Left lung (tissue), 10 donors: ENCODE results near the gene RALB. TPM values are rescaled to one million over a fixed set of nuclear protein-coding genes. Genes with fewer than 3 reads are reported as not detected.
A peak's percentile ranks its signal among the peaks of the same experiment; 100 is the strongest.

Source experiments
- ATAC-seq: fragments of 200-7000 bp; cut with Tn5 transposase; one replicate; pipeline ENCODE4 v1.9.1; 2020; ENCODE audit warnings: moderate library complexity
- DNase-seq, 4 donors: peaks; one replicate each; pipeline ENCODE4 v3.0.0-alpha.2; 2013 to 2020
- H3K27ac ChIP-seq, 2 donors: fragments of 200-600 bp; sonication (generic) in 1 of 2; one replicate each; pipeline versions ENCODE4 v1.5.0 to v1.8.0; 2020 to 2021
- H3K27me3 ChIP-seq, 2 donors: fragments of 200-600 bp; sonication (generic) in 1 of 2; one replicate each; pipeline versions ENCODE4 v1.5.0 to v1.8.0; 2020 to 2021
- H3K36me3 ChIP-seq, 2 donors: fragments of 200-600 bp; sonication (generic) in 1 of 2; one replicate each; pipeline versions ENCODE4 v1.5.0 to v1.8.0; 2020 to 2021
- H3K4me1 ChIP-seq, 2 donors: fragments of 200-600 bp; one replicate each; pipeline ENCODE4 v1.8.0; 2021
- H3K4me3 ChIP-seq, 2 donors: fragments of 200-600 bp; sonication (generic) in 1 of 2; one replicate each; pipeline versions ENCODE4 v1.5.0 to v1.8.0; 2020 to 2021; ENCODE audit warnings: mild to moderate bottlenecking in 1 of 2
- H3K9me3 ChIP-seq, 2 donors: fragments of 200-600 bp; sonication (generic) in 1 of 2; one replicate each; pipeline versions ENCODE4 v1.5.0 to v1.8.0; 2020 to 2021
- CTCF ChIP-seq, 2 donors: fragments of 200-600 bp; sonication (generic) in 1 of 2; IDR thresholded peaks; one replicate each; pipeline versions ENCODE4 v1.5.0 to v1.8.0; 2021; ENCODE audit warnings: antibody characterized with exemption in 2 of 2
- intact Hi-C, 2 donors: fragments of 100-400 bp; cut with DNase I; formaldehyde crosslinking; loops; one replicate each; pipeline versions ENCODE4 v1.11.2 to v1.14.2; 2022
- polyA plus RNA-seq, 6 donors: library from polyadenylated mRNA; unstranded; fragments of 120-200 nt; gene quantifications; one replicate each; pipeline ENCODE4 v1.2.1, GENCODE V29; 2013; ENCODE audit not compliant: insufficient read length in 6 of 6
- total RNA-seq, 2 donors: library from RNA; stranded (reverse); fragmentation: NEBNext Ultra II Directional; extraction: Animal tissue kit (Norgen Biotek cat#: 25700); gene quantifications; one replicate each; pipeline ENCODE4 v1.2.1, GENCODE V29; 2021
- donor health status: DM: no; HTN: yes; CAD: no.
- donor health status: DM: no; HTN: no; CAD: no.

Gene RALB
- total and polyA plus RNA-seq, 8 donors, result 50.5 to 143 (median 112) TPM

GRCh38 chr2:120303177-120303576, 50.5 kb downstream of the RALB start:
- TF ChIP-seq CTCF (IDR thresholded peaks at IDR 0.05), result no peak
- H3K4me1 ChIP-seq, result peaks cover 0 to 11% of the 10 kb centered on the region in 2 donors
- DNase-seq (no peak), ATAC-seq (no peak)
- intact Hi-C loops, result no loop called here
- H3K9me3 ChIP-seq, result no peaks in the 10 kb centered on the region
- peaks cover 0 to 71% of the 10 kb centered on the region in 2 donors for H3K36me3 ChIP-seq
- no peak overlapping the region for H3K4me3 ChIP-seq
- no peaks in the 10 kb centered on the region for H3K27me3 ChIP-seq
- H3K27ac ChIP-seq, result no peak overlapping the region

GRCh38 chr2:120305296-120305695, 52.6 kb downstream of the RALB start:
- TF ChIP-seq CTCF (IDR thresholded peaks at IDR 0.05), result no peak
- no peaks in the 10 kb centered on the region for H3K27me3 ChIP-seq
- no peak for DNase-seq
- no peak overlapping the region for H3K4me3 ChIP-seq
- peaks cover 0 to 52% of the 10 kb centered on the region in 2 donors for H3K36me3 ChIP-seq
- H3K27ac ChIP-seq, result peak overlapping the region in 1 of 2 donors; percentile 37
- H3K4me1 ChIP-seq, result peaks cover 0 to 11% of the 10 kb centered on the region in 2 donors
- H3K9me3 ChIP-seq, result no peaks in the 10 kb centered on the region
- ATAC-seq, result peak; percentile 13
- intact Hi-C loops, result no loop called here

- DNase-seq, result peak in 1 of 4 donors; percentile 49
- Histone ChIP-seq H3K27me3 (no peaks in the 10 kb centered on the region), H3K9me3 (no peaks in the 10 kb centered on the region), H3K4me3 (no peak overlapping the region), H3K4me1 (peaks cover 0 to 11% of the 10 kb centered on the region in 2 donors), H3K36me3 (peaks cover 0 to 44% of the 10 kb centered on the region in 2 donors), H3K27ac (peak overlapping the region in 1 of 2 donors; percentile 37)
- intact Hi-C loops, result no loop called here
- no peak for TF ChIP-seq CTCF (IDR thresholded peaks at IDR 0.05)
- no peak for ATAC-seq
These were observed 53.4 kb downstream of the RALB start for GRCh38 chr2:120305937-120306490.

GRCh38 chr2:120307482-120307881, 54.8 kb downstream of the RALB start:
- no peak for ATAC-seq
- intact Hi-C loops, result no loop called here
- Histone ChIP-seq H3K4me3 (no peak overlapping the region), H3K9me3 (no peaks in the 10 kb centered on the region), H3K4me1 (peaks cover 0 to 12% of the 10 kb centered on the region in 2 donors), H3K27me3 (no peaks in the 10 kb centered on the region), H3K36me3 (peaks cover 0 to 30% of the 10 kb centered on the region in 2 donors), H3K27ac (no peak overlapping the region)
- peak in 1 of 4 donors; percentile 34 for DNase-seq
- TF ChIP-seq CTCF (IDR thresholded peaks at IDR 0.05), result no peak

DNA sequence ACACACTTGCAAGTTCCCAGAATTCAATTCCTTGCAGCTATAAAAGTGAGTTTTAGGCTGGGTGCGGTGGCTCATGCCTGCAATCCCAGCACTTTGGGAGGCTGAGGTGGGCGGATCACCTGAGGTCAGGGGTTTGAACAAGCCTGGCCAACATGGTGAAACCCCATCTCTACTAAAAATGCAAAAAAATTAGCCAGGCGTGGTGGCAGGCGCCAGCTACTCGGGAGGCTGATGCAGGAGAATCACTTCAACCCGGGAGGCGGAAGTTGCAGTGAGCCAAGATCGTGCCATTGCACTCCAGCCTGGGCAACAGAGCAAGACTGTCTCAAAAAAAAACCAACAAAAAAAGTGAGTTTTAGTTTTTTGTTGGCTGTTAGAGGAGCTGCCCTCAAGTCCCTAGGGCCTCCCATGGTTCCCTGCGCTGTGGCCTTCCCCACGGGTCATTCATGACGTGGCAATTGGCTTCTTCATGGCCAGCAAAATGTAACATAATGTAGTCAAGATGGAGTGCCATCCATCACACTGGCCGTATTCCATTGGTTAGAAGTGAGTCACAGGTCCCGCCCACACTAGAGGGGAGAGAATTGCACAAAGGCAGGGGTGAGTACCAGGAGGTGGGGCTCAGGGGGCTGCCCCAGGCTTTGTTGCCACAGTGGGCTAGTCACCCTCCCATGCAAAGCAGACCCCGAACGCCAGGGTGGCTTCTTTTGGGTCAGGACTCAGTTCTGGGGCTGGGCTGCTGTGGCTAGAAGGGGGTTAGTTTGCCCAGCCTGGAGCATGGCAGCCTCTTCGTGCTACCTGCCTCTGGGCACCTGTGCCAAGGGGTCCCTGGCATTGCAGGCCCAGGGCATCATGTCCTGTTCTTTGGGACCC, 55.6 kb downstream of the RALB start:
- Histone ChIP-seq H3K4me3 (no peak overlapping the region), H3K27me3 (no peaks in the 10 kb centered on the region), H3K27ac (no peak overlapping the region), H3K9me3 (no peaks in the 10 kb centered on the region), H3K4me1 (peaks cover 0 to 20% of the 10 kb centered on the region in 2 donors), H3K36me3 (peaks cover 0 to 22% of the 10 kb centered on the region in 2 donors)
- DNase-seq (peak in 1 of 4 donors; percentile 44), ATAC-seq (no peak)
- no peak for TF ChIP-seq CTCF (IDR thresholded peaks at IDR 0.05)
- intact Hi-C loops, result no loop called here
